Uterus (tissue), 2 donors: Measurements from ENCODE around the gene SNCAIP.

Experiments used
- POLR2A ChIP-seq, 2 donors: fragments of 450-650 bp; IDR thresholded peaks; one replicate each; pipeline ENCODE4 v1.6.1; 2016; ENCODE audit warnings: antibody characterized with exemption in 2 of 2, mild to moderate bottlenecking in 1 of 2, moderate library complexity in 1 of 2
- TF ChIP-seq, protein P1 (sequence below), 4 experiments: fragments of 200-600 bp in 2 of 4; fragments of 450-650 bp in 2 of 4; sonication (generic) in 2 of 4; IDR thresholded peaks; one replicate each; pipeline ENCODE4 v1.5.1; 2016 to 2019; ENCODE audit warnings: antibody characterized with exemption in 4 of 4, mild to moderate bottlenecking in 2 of 4, moderate library complexity in 1 of 4

DNA sequence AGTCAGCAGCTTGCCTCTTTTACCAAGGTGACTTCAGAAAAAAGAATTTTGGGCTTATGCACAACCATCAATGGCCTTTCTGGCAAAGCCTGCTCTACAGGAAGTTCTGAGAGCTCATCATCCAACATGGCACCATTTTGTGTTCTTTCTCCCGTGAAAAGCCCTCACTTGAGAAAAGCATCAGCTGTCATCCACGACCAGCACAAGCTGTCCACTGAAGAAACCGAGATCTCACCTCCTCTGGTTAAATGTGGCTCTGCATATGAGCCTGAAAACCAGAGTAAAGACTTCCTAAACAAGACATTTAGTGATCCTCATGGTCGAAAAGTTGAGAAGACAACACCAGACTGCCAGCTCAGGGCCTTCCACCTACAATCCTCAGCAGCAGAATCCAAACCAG is 111.2 kb downstream of the SNCAIP start:
- TF ChIP-seq POLR2A (IDR thresholded peaks at IDR 0.05): no peak
- TF ChIP-seq, protein P1, sequence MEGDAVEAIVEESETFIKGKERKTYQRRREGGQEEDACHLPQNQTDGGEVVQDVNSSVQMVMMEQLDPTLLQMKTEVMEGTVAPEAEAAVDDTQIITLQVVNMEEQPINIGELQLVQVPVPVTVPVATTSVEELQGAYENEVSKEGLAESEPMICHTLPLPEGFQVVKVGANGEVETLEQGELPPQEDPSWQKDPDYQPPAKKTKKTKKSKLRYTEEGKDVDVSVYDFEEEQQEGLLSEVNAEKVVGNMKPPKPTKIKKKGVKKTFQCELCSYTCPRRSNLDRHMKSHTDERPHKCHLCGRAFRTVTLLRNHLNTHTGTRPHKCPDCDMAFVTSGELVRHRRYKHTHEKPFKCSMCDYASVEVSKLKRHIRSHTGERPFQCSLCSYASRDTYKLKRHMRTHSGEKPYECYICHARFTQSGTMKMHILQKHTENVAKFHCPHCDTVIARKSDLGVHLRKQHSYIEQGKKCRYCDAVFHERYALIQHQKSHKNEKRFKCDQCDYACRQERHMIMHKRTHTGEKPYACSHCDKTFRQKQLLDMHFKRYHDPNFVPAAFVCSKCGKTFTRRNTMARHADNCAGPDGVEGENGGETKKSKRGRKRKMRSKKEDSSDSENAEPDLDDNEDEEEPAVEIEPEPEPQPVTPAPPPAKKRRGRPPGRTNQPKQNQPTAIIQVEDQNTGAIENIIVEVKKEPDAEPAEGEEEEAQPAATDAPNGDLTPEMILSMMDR (IDR thresholded peaks at IDR 0.05): no peak
